ENCODE measurements around the gene MAFF.
"Not testable (repeated sequence)": the region's sequence is repeated elsewhere in the genome, so short reads cannot be mapped to it uniquely, and the experiment has no call there.

MAFF gene

GRCh38 chr22:38201711-38202436 is at the start of gene MAFF:
TSS of gene MAFF (plus strand) at chr22:38201994. CDS start at chr22:38213854, 11,860 bp downstream.
- peak; percentile 93 to 94 for DNase-seq (ENCODE audit: low read depth in 2 of 2)

DNA sequence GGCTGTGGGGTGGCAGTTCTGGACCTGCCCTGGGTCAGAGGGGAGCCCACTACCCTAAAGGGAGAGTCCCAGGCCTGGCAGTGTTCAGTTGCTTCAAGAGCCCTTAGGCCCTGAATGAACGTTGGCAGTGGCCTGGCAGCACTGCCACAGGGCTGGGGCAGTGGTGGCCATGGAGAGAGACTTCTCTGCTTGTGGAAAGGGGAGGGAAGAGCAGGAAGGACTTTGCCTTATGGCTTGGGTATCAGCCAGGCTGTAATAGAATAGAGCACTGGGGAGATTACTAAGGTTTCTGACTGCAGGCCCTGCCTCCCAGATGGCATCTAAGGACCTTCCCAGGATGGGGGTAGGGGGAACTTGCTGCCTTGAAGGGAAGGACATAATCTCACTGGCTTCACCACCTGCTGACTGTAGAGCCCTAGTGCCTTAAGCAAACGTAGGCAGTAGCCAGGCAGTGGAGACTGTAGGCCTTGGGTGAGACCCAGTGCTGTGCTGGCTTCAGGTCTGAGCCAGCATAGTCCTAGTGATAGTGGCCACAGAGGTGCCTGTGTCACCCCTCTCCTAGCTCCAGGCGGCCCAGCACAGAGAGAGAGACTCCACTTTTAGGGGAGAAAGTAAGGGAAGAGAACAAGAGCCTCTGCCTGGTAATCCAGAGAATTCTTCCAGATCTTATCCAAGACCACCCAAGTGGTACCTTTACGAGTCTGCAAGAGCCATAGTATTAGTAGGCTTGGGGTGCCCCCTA is 47.8 kb upstream of the MAFF start:
- DNase-seq (ENCODE audit: low read depth in 2 of 2): no peak

DNA sequence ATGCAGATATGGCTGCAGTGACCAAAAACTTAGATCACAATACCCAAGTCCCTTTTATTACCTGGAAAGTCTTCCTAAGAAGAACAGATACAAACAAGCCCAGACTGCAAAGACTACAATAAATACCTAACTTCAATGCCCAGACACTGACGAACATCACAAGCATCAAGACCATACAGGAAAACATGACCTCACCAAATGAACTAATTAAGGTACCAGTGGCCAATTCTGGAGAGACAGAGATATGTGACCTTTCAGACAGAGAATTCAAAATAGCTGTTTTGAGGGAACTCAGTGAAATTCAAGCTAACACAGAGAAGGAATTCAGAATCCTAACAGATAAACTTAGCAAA is 47.3 kb upstream of the MAFF start:
- not testable (repeated sequence) for DNase-seq (ENCODE audit: low read depth in 2 of 2)

- no peak for DNase-seq (ENCODE audit: low read depth in 2 of 2)
These were observed 46.1 kb upstream of the MAFF start for GRCh38 chr22:38155703-38156102.

GRCh38 chr22:38162881-38163843 is 38.6 kb upstream of the MAFF start:
- no peak for DNase-seq (ENCODE audit: low read depth in 2 of 2)

DNA sequence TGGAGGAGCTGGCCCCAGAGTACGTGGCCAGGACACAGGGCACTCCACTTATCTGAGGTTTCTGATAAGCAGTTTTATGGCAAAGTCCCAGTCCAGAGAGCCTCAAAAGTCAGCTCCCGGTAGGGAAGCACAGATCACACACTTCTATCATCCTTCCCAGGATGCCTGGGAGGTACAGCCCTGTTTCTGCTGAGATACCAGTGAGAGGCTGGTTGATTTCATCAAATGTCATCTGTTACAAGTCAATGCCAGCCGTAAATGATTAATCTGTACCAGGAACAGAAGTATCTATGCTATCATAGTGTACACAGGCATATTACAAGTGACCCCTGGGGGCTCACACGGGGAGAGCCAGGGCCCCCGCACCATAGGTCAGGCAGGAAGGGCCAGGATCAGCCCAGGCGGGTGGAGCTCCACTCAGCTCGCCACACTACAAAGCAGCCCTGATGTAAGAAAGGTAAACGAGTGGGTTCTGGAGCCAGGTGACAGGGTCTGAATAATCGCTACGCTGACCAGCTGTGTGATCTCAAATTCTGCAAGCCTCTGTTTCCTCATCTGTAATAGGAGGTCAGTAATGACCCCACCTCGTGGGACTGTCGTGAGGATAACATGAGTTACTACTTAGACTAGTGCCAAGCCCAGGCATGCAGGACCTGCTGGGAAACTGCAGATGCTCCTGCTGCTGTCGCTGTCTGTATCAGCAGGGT is 37.8 kb upstream of the MAFF start:
- no peak for DNase-seq (ENCODE audit: low read depth in 2 of 2)

GRCh38 chr22:38164551-38164918 is 37.3 kb upstream of the MAFF start:
- no peak for DNase-seq (ENCODE audit: low read depth in 2 of 2)

DNA sequence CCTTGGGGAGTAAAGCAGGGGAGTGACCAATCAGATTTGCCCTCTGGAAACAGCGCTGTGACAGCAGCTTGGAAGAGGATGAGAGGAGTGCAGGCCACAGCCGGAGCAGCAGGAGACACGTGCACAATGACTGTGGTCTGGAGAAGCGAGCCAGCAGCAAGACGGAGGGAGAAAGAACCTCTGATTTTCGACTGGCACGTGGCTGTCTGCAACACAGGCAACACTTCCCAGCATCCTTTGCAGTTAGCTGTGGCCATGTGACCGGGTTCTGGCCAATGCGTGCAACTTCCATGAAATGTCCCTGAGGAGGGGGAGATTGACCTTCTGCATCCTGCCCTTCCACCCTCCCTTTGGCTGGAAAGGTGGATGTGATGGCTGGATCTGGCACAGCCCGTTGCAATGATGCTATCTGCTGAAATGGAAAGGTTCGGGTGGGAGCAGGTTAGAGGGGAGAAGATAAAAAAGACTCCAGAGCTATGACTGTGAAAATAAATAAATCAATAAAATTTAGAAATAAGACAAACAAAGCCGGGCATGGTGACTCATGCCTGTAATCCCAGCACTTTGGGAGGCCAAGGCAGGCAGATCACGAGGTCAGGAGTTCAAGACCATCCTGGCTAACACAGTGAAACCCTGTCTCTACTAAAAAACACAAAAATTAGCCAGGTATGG is 35.7 kb upstream of the MAFF start:
- no peak for DNase-seq (ENCODE audit: low read depth in 2 of 2)

DNA sequence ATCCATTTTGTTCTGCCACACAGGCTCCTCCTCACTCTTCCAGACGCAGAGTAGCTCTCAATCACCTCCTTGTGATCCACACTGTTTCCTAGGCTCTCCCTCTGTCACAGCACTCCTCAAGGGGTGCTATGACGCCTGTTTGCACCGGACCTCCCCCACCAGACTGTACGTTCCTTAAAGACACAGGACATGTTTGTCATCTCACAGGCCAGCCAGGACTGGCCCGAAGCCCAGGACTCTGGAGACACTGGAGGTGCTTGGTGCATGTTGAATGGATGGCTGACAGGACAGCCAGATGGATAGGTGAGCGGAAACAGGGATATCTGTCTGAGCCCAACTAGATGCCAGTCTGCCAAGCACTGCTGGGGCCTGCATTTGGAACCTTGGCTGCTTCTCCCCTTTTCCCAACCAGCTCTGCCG is 33.8 kb upstream of the MAFF start:
- no peak for DNase-seq (ENCODE audit: low read depth in 2 of 2)

DNA sequence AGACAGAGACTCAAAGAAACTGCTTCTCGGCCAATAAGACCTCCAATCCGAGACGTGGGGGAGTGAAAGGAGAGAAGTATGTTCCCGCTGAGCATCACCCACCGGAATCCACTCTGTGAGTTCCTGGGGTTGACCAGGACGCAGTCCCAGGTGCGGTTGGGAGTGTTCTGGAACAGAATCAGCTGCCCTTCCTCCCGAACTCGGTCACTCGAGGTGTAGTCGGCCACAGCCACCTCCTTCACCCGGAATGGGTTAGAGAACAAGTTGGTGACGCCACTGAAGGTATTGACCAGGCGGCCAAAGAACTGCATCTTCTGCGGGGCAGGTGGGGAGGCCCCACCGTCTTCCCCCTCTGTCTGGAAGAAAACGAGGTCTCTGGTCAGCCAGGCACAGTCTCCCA is 32.7 kb upstream of the MAFF start:
- DNase-seq (ENCODE audit: low read depth in 2 of 2): no peak

- DNase-seq (ENCODE audit: low read depth in 2 of 2): no peak
These were observed 31.3 kb upstream of the MAFF start for GRCh38 chr22:38170469-38170868.

DNA sequence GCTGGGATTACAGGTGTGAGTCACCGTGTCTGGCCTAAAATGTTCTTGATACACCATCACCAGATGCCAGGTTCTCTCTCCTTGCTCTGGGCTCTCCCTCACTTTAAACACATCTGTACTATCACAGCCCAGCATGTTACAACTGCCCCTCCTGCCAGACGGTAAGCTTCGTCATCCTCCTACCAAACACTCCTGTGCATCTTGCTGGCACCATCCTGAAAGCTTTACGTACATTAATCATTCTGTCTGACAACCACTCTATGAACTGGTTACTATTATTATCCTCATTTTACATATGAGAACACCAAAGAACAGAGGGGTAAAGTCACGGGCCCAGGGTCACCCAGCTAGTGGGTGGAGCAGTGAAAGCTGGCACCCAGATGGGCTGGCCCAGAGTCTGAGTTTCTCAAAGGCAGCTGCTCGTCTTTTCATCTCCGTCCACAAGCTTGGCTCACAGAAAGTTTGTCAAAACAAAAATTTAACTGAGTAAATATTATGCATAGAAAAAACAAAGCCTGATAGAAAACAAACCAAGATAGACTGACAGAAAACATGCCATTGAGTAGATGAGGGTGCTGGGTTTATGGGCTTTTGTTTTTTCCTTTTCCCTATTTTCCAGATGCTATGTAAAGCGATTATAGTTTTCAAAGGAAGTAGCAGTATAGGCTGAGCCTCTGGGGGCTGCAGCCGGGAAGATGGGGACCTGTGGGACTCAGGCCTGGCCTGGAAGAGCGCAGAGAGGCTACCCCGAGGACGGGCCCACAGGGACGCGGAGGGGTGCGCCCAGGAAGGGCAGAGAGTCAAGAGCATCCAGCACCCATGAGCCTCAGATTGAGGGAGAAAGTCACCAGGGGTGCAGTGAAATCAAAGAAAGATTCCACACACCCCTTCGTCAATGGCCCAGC is 29.6 kb upstream of the MAFF start:
- DNase-seq (ENCODE audit: low read depth in 2 of 2): no peak

- no peak for DNase-seq (ENCODE audit: low read depth in 2 of 2)
These were observed 28.8 kb upstream of the MAFF start for GRCh38 chr22:38172832-38173640.

- DNase-seq (ENCODE audit: low read depth in 2 of 2): no peak
These were observed 28.2 kb upstream of the MAFF start for GRCh38 chr22:38173641-38173906.

- DNase-seq (ENCODE audit: low read depth in 2 of 2): no peak
These were observed 27.2 kb upstream of the MAFF start for GRCh38 chr22:38174626-38175025.

DNA sequence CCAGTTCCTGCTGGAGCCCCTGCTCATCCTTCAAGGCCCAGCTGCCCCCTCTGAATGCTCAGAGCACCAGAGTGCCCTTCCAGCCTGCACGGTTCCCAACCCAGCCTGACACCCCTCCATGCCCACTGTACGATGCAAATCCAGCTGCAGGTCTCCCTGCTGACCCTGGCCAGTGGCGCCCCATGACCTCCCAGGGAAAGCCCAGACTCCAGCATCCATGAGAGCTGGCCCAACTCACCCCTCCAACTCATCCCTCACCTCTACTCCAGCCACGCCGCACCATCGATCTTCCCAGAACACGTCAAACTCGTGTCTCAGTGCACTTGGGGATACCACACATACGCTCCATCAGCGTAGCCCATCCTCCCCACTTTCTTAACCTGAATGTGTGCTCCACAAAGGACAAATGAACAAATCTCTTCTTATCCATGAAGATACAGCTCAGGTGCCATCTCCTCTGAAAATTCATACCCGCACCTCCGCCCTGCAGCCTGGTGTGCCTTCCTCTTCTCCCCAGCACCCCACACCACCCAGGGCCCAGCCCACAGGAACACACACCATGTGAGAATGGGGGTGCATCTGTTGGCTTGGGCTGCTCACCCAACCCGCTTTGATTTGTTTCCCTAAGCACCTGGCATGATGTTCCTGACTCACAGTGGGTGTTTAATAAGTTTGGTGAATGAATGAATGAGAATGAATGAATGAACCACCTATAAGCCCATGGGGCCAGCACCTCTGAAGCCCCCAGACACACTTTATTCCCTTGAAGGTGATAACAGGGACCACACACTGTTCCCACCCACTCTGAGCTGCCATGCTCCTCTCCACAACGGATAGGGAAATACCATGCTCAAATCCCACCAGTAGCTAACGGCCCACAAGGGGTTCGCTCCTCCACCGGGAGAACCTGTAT is 26.3 kb upstream of the MAFF start:
- no peak for DNase-seq (ENCODE audit: low read depth in 2 of 2)

DNA sequence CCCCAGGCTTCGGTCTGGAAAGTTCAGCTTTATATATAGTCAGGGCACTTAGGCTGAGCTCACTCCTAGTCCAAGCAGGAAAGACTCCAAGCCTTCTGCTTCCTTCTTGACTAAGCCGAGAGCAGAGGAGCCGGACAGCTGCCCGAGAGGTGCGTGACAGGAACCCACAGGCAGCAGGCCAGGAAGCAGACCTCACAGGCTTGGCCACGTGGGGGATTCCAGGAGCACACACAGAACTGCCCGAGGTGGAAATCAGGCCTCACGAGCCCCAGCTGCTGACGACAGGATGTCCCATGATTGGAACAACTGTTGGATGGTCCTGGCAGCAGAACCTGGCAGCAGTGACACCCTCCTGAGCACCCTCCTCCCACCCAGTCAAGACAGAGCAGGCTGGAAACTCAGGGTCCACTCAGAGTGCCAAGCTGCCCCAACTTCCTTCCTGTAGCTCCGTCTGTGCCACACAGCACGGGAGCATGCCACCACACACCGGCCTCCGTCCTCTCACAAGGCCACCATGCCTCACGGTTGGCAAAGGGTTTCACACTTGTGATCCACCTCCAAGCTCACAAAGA is 25.5 kb upstream of the MAFF start:
- peak in 1 of 2 experiments; percentile 16 for DNase-seq (ENCODE audit: low read depth in 2 of 2)

DNA sequence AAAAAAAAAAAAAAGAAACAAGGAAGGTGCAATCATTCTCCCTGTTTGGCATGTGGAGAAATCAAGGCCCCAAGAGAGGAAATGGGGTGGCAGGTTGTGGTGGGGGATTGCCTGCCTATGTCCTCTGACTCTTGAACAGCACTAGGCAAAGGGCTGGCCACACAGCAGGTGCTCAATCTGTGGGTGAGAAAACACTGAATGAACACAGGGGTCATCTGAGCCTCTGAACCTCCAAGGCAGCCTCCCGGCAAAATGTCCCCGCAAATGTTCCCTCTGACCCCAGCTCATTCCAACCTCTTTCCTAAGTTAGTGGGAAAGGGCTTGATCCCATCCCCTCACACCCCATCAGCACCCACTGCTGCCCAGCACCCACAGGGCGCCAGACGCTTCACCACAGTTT is 24.8 kb upstream of the MAFF start:
- DNase-seq (ENCODE audit: low read depth in 2 of 2): no peak

All from fibroblast of skin of left quadriceps (primary cell).